GM12878 (cell line): Measurements from ENCODE around the gene ANXA3. TPM values are rescaled to one million over a fixed set of nuclear protein-coding genes. Genes with fewer than 3 reads are reported as not detected.

Experiments used
- ATAC-seq: fragments of 200-7000 bp; cut with Tn5 transposase; 3 replicates; pipeline ENCODE4 v1.9.1; 2020; ENCODE audit warnings: mild to moderate bottlenecking, moderate library complexity
- BruUV-seq: library from RNA; stranded (reverse); fragments of 400-500 nt; replicated peaks from 2 replicates; lab custom pipeline; 2021; lab: Mats Ljungman, UMichigan
- CTCF ChIA-PET: fragments of 300-600 bp; sonication (Branson Sonifier 250); formaldehyde crosslinking; extraction: SDS; loops from one replicate; lab custom pipeline; 2021; ENCODE audit warnings: inconsistent platforms; lab: Yijun Ruan, JAX
- POLR2A ChIA-PET: fragments of 350-600 bp; formaldehyde crosslinking; extraction: SDS; loops from one replicate; lab custom pipeline; 2021; ENCODE audit warnings: inconsistent platforms; lab: Charles Lee
- RAD21 ChIA-PET: fragments of 300-600 bp; sonication (Branson Sonifier 250); formaldehyde crosslinking; loops from one replicate; lab custom pipeline; 2023; ENCODE audit warnings: antibody characterized with exemption; ENCODE audit not compliant: unreplicated experiment; lab: Charles Lee
- SMC1A ChIA-PET: fragments of 300-600 bp; sonication (Branson Sonifier 250); formaldehyde crosslinking; loops from one replicate; lab custom pipeline; 2023; ENCODE audit not compliant: unreplicated experiment, uncharacterized antibody; lab: Charles Lee
- DNase-seq: peaks from one replicate; pipeline ENCODE4 v3.0.0-alpha.2; 2011; ENCODE audit warnings: low read depth, low spot score
- FAIRE-seq: peaks from 3 replicates; lab custom pipeline; 2011; peaks lifted over from hg19 to GRCh38; lab: Jason Lieb, UNC
- H2AFZ ChIP-seq: 2 replicates; pipeline ENCODE4 v1.6.0; 2011; ENCODE audit warnings: low read depth, low read length, control low read depth; ENCODE audit not compliant: control insufficient read depth
- H3K27ac ChIP-seq: 2 replicates; pipeline ENCODE4 v1.5.1; 2011; ENCODE audit warnings: control low read depth; ENCODE audit not compliant: control insufficient read depth, insufficient read depth
- H3K27me3 ChIP-seq, 2 experiments: replicated peaks in 1 of 2; 2 replicates each; pipeline versions ENCODE4 v1.6.0 to v1.6.1; 2011; ENCODE audit warnings: low read length in 1 of 2; ENCODE audit not compliant: control insufficient read depth in 2 of 2, insufficient read depth in 2 of 2
- H3K36me3 ChIP-seq, 2 experiments: 2 replicates each; pipeline ENCODE4 v1.5.1; 2011; ENCODE audit warnings: low read length in 1 of 2; ENCODE audit not compliant: control insufficient read depth in 2 of 2, insufficient read depth in 2 of 2
- H3K4me1 ChIP-seq: 2 replicates; pipeline ENCODE4 v1.6.1; 2011; ENCODE audit warnings: mild to moderate bottlenecking, low read length, moderate library complexity, mixed read lengths; ENCODE audit not compliant: control insufficient read depth, insufficient read depth
- H3K4me2 ChIP-seq: 2 replicates; pipeline ENCODE4 v1.6.0; 2011; ENCODE audit warnings: control low read depth; ENCODE audit not compliant: control insufficient read depth, insufficient read depth
- H3K4me3 ChIP-seq: fragments of 200-600 bp; sonication (generic); 2 replicates; pipeline ENCODE4 v1.5.1; 2016
- H3K79me2 ChIP-seq: 2 replicates; pipeline ENCODE4 v1.6.0; 2011; ENCODE audit warnings: low read length; ENCODE audit not compliant: control insufficient read depth, insufficient read depth
- H3K9ac ChIP-seq: 2 replicates; pipeline ENCODE4 v1.8.0; 2011; ENCODE audit warnings: low read length, control low read depth, mixed read lengths; ENCODE audit not compliant: control insufficient read depth, insufficient read depth
- H3K9me3 ChIP-seq: replicated peaks from 3 replicates; pipeline ENCODE4 v1.5.1; 2011; ENCODE audit warnings: mild to moderate bottlenecking, low read length; ENCODE audit not compliant: control insufficient read depth, insufficient read depth
- H4K20me1 ChIP-seq: 2 replicates; pipeline ENCODE4 v1.6.0; 2011; ENCODE audit not compliant: control insufficient read depth, insufficient read depth
- BCL11A ChIP-seq: IDR thresholded peaks from 2 replicates; pipeline ENCODE4 v1.6.1; 2011; ENCODE audit warnings: low read depth, low read length
- CEBPB ChIP-seq, 2 experiments: fragments of 150-350 bp in 1 of 2; IDR thresholded peaks; 2 replicates each; pipeline ENCODE4 v1.6.1; 2012 to 2014; ENCODE audit warnings: low read depth in 2 of 2, low read length in 2 of 2, borderline replicate concordance in 1 of 2, inconsistent platforms in 1 of 2
- EP300 ChIP-seq, 2 experiments: fragments of 150-350 bp in 1 of 2; IDR thresholded peaks; 2 replicates each; pipeline ENCODE4 v1.6.1; 2011 to 2012; ENCODE audit warnings: low read depth in 2 of 2, low read length in 2 of 2, borderline replicate concordance in 1 of 2, improper control_type of control experiment in 1 of 2, inconsistent platforms in 1 of 2; ENCODE audit not compliant: control insufficient read depth in 1 of 2
- HDAC2 ChIP-seq: fragments of 200-600 bp; sonication (generic); IDR thresholded peaks from 2 replicates; pipeline ENCODE4 v1.6.1; 2017
- KAT2A ChIP-seq: conservative IDR thresholded peaks from 2 replicates; pipeline ENCODE4 v1.6.1; 2011; ENCODE audit warnings: low read depth, low read length; ENCODE audit not compliant: control insufficient read depth
- RBBP5 ChIP-seq: fragments of 200-600 bp; sonication (generic); conservative IDR thresholded peaks from 2 replicates; pipeline ENCODE4 v1.6.1; 2016
- RCOR1 ChIP-seq: conservative IDR thresholded peaks from 2 replicates; pipeline ENCODE4 v1.6.1; 2012; ENCODE audit warnings: low read depth, low read length, improper control_type of control experiment
- SIN3A ChIP-seq: IDR thresholded peaks from 2 replicates; pipeline ENCODE4 v1.6.1; 2012; ENCODE audit warnings: low read depth, low read length, improper control_type of control experiment
- SMAD5 ChIP-seq: IDR thresholded peaks from 2 replicates; pipeline ENCODE4 v1.6.1; 2016; ENCODE audit warnings: antibody characterized with exemption, low read depth
- SPI1 ChIP-seq: IDR thresholded peaks from 2 replicates; pipeline ENCODE4 v1.6.1; 2011; ENCODE audit warnings: low read depth, mild to moderate bottlenecking, low read length, moderate library complexity, borderline replicate concordance; ENCODE audit not compliant: insufficient read depth
- STAT1 ChIP-seq: fragments of 450-650 bp; conservative IDR thresholded peaks from 2 replicates; pipeline ENCODE4 v1.6.1; 2014; ENCODE audit warnings: antibody characterized with exemption, mild to moderate bottlenecking
- ZNF592 ChIP-seq: fragments of 450-650 bp; IDR thresholded peaks from 2 replicates; pipeline ENCODE4 v1.6.1; 2017; ENCODE audit warnings: mild to moderate bottlenecking, moderate library complexity
- WGBS: methylation state at CpG from one replicate; pipeline ENCODE4 v1.1.6; 2016; ENCODE audit warnings: low lambda C conversion rate; ENCODE audit not compliant: insufficient replicate concordance, insufficient coverage; ENCODE audit errors: missing lambda C conversion rate; 5-methylcytosine and 5-hydroxymethylcytosine counted together
- in situ Hi-C: fragments of 300-500 bp; cut with MboI; formaldehyde crosslinking; loops from 9 replicates; pipeline ENCODE4 v1.14.3; 2018; ENCODE audit warnings: mixed read lengths
- intact Hi-C: fragments of 100-400 bp; cut with micrococcal nuclease; formaldehyde crosslinking; loops from one replicate; pipeline ENCODE4 v1.14.2; 2022; ENCODE audit not compliant: unreplicated experiment
- polyA plus RNA-seq, 11 experiments: library from polyadenylated mRNA; depleted of rRNA in 4 of 11; unstranded in 6 of 11; stranded (reverse) in 5 of 11; fragments of >200 nt; fragmentation: Nextera tagmentation in 4 of 11; fragmentation: Illumina TruSeq in 1 of 11; extraction: Ambion mirVana in 4 of 11; extraction: Trizol in 1 of 11; gene quantifications; 1 replicate in 1 of 11; 2 replicates in 10 of 11; pipeline versions ENCODE4 v1.2.1 to v1.2.3, GENCODE V29; 2011 to 2016; ENCODE audit warnings: inconsistent platforms in 2 of 11, missing spikeins in 2 of 11, low read depth in 1 of 11
- total RNA-seq, 4 experiments: library from RNA; depleted of rRNA in 3 of 4; stranded (reverse); fragments of >200 nt in 3 of 4; fragmentation: Illumina TruSeq in 1 of 4; extraction: Trizol in 1 of 4; gene quantifications; 2 replicates each; pipeline versions ENCODE4 v1.2.1 to v1.2.3, GENCODE V29; 2013 to 2021
- TF ChIP-seq, protein P1 (sequence below): fragments of 450-650 bp; IDR thresholded peaks from 2 replicates; pipeline ENCODE4 v1.6.1; 2014; ENCODE audit warnings: mild to moderate bottlenecking
- TF ChIP-seq, protein P2 (sequence below): fragments of 450-650 bp; IDR thresholded peaks from 2 replicates; pipeline ENCODE4 v1.6.1; 2018; ENCODE audit warnings: mild to moderate bottlenecking, low read depth, moderate library complexity; ENCODE audit not compliant: partially characterized antibody

ANXA3 gene
- total and polyA plus RNA-seq, 10 of the 15 experiments (the other 5 are each of a cell fraction or from before 2014, with no cell fraction given) = 0.28 to 14.7 (median 0.91) TPM

GRCh38 chr4:78602334-78602733, 50.8 kb downstream of the ANXA3 start:
- CTCF ChIA-PET = interaction anchor here (0.6 to 4.5 kb wide), 8 partner anchors 9 to 543 kb away, joined by 3 to 26 read pairs (median 4); no protein-coding TSS in a partner anchor
- in situ Hi-C loops = no loop called here
- intact Hi-C loops = no loop called here
- TF ChIP-seq SPI1 = no peak
- TF ChIP-seq ZNF592 = no peak
- no peak for TF ChIP-seq EP300 (IDR thresholded peaks at IDR 0.05; ENCODE audit: borderline replicate concordance in 1 of 2, control insufficient read depth in 1 of 2, low read depth in 2 of 2, low read length in 2 of 2)
- no peak for TF ChIP-seq RCOR1
- TF ChIP-seq, protein P1, sequence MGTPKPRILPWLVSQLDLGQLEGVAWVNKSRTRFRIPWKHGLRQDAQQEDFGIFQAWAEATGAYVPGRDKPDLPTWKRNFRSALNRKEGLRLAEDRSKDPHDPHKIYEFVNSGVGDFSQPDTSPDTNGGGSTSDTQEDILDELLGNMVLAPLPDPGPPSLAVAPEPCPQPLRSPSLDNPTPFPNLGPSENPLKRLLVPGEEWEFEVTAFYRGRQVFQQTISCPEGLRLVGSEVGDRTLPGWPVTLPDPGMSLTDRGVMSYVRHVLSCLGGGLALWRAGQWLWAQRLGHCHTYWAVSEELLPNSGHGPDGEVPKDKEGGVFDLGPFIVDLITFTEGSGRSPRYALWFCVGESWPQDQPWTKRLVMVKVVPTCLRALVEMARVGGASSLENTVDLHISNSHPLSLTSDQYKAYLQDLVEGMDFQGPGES = no peak
- no peak for TF ChIP-seq BCL11A
- TF ChIP-seq, protein P2, sequence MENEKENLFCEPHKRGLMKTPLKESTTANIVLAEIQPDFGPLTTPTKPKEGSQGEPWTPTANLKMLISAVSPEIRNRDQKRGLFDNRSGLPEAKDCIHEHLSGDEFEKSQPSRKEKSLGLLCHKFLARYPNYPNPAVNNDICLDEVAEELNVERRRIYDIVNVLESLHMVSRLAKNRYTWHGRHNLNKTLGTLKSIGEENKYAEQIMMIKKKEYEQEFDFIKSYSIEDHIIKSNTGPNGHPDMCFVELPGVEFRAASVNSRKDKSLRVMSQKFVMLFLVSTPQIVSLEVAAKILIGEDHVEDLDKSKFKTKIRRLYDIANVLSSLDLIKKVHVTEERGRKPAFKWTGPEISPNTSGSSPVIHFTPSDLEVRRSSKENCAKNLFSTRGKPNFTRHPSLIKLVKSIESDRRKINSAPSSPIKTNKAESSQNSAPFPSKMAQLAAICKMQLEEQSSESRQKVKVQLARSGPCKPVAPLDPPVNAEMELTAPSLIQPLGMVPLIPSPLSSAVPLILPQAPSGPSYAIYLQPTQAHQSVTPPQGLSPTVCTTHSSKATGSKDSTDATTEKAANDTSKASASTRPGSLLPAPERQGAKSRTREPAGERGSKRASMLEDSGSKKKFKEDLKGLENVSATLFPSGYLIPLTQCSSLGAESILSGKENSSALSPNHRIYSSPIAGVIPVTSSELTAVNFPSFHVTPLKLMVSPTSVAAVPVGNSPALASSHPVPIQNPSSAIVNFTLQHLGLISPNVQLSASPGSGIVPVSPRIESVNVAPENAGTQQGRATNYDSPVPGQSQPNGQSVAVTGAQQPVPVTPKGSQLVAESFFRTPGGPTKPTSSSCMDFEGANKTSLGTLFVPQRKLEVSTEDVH = no peak
- no peak for TF ChIP-seq SIN3A
- no peak for TF ChIP-seq CEBPB (IDR thresholded peaks at IDR 0.05; ENCODE audit: borderline replicate concordance in 1 of 2, low read depth in 2 of 2, low read length in 2 of 2)
- TF ChIP-seq RBBP5 = no peak
- no peak for TF ChIP-seq SMAD5
- TF ChIP-seq STAT1 = no peak
- TF ChIP-seq HDAC2 = no peak
- TF ChIP-seq KAT2A = no peak

More at GRCh38 chr4:78602334-78602733, 50.8 kb downstream of the ANXA3 start:
- POLR2A ChIA-PET = interaction anchor here (0.6 to 1.2 kb wide), 8 partner anchors 11 to 689 kb away, joined by 3 to 8 read pairs (median 4); no protein-coding TSS in a partner anchor
- BruUV-seq = no TSS peak
- Histone ChIP-seq H3K4me1 (no peaks in the 10 kb centered on the region), H3K4me3 (no peak overlapping the region), H3K27ac (no peak overlapping the region), H4K20me1 (no peaks in the 10 kb centered on the region; the same call in 1 of the 2 replicates), H2AFZ (no peak overlapping the region), H3K9me3 (no peaks in the 10 kb centered on the region; the same call in 2 of the 3 replicates), H3K36me3 (no peaks in the 10 kb centered on the region), H3K4me2 (no peak overlapping the region), H3K79me2 (no peaks in the 10 kb centered on the region), H3K9ac (no peak overlapping the region), H3K27me3 (no peaks in the 10 kb centered on the region)
- DNase-seq (no peak), FAIRE-seq (no peak), ATAC-seq (no peak)
- WGBS = 70% methylated on average over 3 of the region's 3 CpGs
- SMC1A ChIA-PET = interaction anchor here (1.6 to 16.9 kb wide), 5 partner anchors 9 to 261 kb away, joined by 3 to 379 read pairs (median 37); no protein-coding TSS in a partner anchor
- RAD21 ChIA-PET = interaction anchor here (0.6 to 4.9 kb wide), 5 partner anchors 8 to 261 kb away, joined by 3 to 35 read pairs (median 3); no protein-coding TSS in a partner anchor
